D721Med (cell line): ENCODE data around the gene MALT1.

Experiments
- DNase-seq: peaks from one replicate; pipeline ENCODE4 v3.0.0; 2011; ENCODE audit warnings: low spot score; ENCODE audit not compliant: insufficient read length
- FAIRE-seq: peaks from 2 replicates; lab custom pipeline; 2011; peaks lifted over from hg19 to GRCh38; lab: Jason Lieb, UNC
- TF ChIP-seq, protein P1 (sequence below): IDR thresholded peaks from 2 replicates; pipeline ENCODE4 v1.5.1; 2012; ENCODE audit warnings: mild to moderate bottlenecking, control low read depth; ENCODE audit not compliant: insufficient read depth; ENCODE audit errors: missing control alignments

The MALT1 gene

DNA sequence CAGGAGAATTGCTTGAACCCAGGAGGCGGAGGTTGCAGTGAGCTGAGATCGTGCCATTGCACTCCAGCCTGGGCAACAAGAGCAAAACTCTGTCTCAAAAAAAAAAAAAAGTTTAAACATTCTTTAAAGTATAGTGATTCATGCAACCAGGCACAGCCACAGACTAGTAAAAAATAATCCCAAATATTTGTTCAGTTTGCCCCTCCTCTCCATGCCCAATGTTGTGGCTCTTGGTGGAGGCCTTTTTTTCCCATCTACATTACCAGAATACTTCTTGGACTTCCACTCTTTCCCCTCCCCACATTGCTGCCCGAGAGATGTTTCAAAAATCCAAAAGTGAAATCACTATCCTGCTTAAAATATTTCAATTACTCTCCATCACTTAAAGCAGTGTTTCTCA lies 5.1 kb upstream of the MALT1 start:
- FAIRE-seq, result no peak
- TF ChIP-seq, protein P1, sequence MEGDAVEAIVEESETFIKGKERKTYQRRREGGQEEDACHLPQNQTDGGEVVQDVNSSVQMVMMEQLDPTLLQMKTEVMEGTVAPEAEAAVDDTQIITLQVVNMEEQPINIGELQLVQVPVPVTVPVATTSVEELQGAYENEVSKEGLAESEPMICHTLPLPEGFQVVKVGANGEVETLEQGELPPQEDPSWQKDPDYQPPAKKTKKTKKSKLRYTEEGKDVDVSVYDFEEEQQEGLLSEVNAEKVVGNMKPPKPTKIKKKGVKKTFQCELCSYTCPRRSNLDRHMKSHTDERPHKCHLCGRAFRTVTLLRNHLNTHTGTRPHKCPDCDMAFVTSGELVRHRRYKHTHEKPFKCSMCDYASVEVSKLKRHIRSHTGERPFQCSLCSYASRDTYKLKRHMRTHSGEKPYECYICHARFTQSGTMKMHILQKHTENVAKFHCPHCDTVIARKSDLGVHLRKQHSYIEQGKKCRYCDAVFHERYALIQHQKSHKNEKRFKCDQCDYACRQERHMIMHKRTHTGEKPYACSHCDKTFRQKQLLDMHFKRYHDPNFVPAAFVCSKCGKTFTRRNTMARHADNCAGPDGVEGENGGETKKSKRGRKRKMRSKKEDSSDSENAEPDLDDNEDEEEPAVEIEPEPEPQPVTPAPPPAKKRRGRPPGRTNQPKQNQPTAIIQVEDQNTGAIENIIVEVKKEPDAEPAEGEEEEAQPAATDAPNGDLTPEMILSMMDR, result no peak

DNA sequence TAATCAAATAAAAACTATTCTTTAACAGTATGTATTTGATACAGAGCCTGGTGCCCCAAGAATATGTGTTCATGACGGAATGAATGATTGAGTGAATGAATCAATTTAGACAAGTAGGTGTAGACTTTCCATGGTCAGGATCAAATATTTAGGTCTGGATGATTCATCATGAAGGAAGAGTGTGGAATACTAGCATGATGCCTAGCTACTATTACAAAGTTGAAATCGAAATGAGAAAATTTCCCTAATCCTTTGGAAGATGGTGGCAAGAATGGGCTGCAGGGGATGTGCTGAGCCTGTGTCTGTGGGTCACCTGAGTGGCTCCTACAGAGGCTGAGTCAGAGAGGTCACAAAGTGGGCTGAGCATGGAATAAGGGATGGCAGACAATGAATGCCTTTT lies 3.1 kb upstream of the MALT1 start:
- DNase-seq (no peak), FAIRE-seq (peak; percentile 87)
- TF ChIP-seq, protein P1, result no peak

More for the DNA sequence above, 5.1 kb upstream of the MALT1 start:
- DNase-seq, result no peak

DNA sequence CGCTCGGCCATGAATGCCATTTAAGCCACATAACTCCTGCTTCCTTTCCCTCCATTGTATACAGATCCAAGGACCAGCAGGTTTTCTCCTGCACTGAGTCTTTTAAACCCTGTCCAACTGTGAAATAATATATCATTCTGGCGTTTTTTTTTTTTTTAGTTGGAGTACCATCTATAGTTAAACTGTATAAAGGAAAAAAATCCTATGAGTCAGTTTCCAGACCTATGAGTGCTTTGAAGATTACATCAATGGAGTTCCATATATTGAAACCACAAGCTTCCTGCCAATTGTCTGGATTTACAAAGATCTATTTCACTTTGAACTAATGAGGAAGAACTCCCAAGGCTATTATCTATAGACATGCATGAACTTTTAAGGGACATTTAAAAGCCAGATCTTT lies 2.4 kb upstream of the MALT1 start:
- peak; percentile 87 for FAIRE-seq
- DNase-seq, result no peak
- TF ChIP-seq, protein P1, result no peak

DNA sequence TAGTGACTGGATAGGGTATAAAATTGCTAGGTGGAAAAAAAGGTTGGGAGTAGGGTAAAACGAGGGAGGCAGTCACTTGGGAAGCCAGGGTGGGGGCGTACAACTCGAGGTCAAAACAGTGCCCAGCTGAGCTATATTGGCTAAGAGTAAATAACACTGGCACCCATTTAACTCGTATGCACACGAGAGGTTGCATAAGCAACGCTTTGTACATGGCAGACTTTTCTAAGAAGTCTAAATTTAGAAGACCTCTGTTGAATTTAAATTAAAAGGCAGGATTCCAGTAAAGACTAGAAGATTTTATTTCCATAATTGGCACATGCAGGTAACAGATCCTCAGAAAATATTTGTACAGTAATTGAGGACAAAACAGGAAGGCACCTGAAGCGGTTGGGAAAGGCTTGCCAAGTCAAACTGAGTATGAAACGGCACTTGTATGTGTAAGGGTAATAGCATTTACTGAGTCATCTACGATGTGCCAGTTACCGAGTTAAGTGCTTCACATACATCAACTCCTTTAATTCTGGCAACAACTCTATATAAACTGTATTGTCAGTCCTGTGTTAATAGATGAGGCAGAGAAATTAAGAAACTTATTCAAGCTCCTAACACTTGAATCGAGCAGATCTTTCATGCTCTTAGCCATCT lies 1.4 kb upstream of the MALT1 start:
- DNase-seq (no peak), FAIRE-seq (no peak)
- TF ChIP-seq, protein P1, result no peak

DNA sequence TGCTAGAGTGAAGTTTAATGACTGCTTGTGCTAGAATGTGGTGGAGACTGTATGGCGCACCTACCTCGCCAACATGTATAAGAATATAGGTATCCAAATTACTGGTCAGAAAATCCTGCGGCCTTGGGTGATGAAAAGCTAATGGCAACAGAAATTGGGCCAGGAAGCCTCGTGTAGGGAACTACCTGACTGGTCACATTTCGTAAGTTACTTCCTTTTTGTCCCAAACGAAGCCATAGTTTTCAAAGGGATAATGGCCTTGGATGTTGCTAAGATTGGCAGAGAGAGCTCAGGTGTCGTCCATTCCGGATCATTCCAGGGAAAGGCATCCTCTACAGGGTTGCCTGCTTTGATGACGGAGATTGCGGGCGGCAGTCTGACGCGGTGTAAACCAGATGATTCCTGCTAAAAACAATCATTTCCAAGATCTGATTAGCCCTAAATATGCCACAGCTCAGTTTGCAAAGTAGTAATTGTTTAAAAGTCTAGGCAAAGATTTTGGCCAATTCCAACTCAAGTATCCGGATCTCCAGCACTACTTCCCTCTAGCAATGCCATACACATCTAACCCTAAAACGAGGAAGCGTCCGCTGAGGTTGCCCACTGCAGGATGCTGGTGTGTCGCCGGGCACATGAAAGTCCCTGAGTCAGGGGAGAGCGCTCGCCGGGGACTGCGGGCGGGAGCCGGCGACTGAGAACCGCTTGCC lies 708 bp upstream of the MALT1 start:
- FAIRE-seq (peak; percentile 95), DNase-seq (no peak)
- TF ChIP-seq, protein P1, result no peak

DNA sequence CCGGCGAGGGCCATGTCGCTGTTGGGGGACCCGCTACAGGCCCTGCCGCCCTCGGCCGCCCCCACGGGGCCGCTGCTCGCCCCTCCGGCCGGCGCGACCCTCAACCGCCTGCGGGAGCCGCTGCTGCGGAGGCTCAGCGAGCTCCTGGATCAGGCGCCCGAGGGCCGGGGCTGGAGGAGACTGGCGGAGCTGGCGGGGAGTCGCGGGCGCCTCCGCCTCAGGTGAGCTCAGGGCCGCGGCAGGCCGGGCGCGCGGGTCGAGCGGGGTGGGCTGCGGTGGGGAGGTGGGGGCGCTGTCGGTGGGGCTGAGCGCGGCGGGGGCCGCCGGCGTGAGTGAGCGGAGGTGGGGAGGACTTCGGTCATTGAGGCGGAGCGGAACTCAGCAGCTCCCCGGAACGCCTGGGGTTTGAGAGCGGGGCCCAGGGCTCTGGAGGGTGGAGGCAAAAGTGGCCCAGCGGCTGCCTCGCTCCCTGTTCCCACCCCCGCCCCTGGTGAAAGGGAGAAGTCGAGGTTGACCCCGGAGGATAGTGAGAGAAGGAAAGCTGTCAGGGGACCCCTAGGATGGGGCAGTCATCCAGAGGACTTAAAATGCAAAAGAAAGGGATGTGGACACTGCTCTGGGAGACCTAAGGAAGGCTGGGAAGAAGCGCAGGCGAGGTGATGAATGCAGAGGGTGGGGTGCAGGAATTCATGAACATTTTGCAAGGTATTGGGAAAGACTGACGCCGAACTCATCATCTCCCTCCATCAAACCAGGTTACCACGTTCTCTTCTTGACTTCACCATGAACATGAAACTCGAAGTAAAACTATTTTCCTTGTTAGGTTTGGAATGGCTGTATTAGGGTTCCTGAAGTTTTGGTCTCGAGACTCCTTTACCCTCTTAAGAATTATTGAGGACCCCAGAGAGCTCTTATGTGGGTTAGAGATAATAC lies 633 bp downstream of the MALT1 start:
- DNase-seq, result peak; percentile 72
- FAIRE-seq, result peak; percentile 98
- TF ChIP-seq, protein P1, result no peak
